Neural cell (in vitro differentiated cells): ENCODE results near the gene VPS41.

Experiments
- EP300 ChIP-seq: fragments of 450-650 bp; conservative IDR thresholded peaks from 2 replicates; pipeline ENCODE4 v1.6.1; 2014; ENCODE audit warnings: antibody characterized with exemption, mild to moderate bottlenecking, moderate library complexity; ENCODE audit not compliant: poor library complexity, severe bottlenecking
- EZH2 ChIP-seq: fragments of 200-600, 300-800 bp; shearing (Covaris generic), sonication (generic); IDR thresholded peaks from 2 replicates; pipeline ENCODE4 v1.6.1; 2014; ENCODE audit warnings: antibody characterized with exemption, low read length, borderline replicate concordance, mild to moderate bottlenecking; ENCODE audit not compliant: insufficient read depth, poor library complexity, severe bottlenecking
- MXI1 ChIP-seq: fragments of 450-650 bp; conservative IDR thresholded peaks from 2 replicates; pipeline ENCODE4 v1.6.1; 2014; ENCODE audit warnings: antibody characterized with exemption, mild to moderate bottlenecking; ENCODE audit not compliant: poor library complexity, severe bottlenecking
- SMC3 ChIP-seq: fragments of 450-650 bp; conservative IDR thresholded peaks from 2 replicates; pipeline ENCODE4 v1.6.1; 2014; ENCODE audit warnings: antibody characterized with exemption, mild to moderate bottlenecking, moderate library complexity; ENCODE audit not compliant: poor library complexity
- TF ChIP-seq, protein P1 (sequence below): fragments of 450-650 bp; IDR thresholded peaks from 2 replicates; pipeline ENCODE4 v1.5.1; 2014; ENCODE audit warnings: antibody characterized with exemption, mild to moderate bottlenecking, moderate library complexity; ENCODE audit not compliant: poor library complexity, severe bottlenecking

DNA sequence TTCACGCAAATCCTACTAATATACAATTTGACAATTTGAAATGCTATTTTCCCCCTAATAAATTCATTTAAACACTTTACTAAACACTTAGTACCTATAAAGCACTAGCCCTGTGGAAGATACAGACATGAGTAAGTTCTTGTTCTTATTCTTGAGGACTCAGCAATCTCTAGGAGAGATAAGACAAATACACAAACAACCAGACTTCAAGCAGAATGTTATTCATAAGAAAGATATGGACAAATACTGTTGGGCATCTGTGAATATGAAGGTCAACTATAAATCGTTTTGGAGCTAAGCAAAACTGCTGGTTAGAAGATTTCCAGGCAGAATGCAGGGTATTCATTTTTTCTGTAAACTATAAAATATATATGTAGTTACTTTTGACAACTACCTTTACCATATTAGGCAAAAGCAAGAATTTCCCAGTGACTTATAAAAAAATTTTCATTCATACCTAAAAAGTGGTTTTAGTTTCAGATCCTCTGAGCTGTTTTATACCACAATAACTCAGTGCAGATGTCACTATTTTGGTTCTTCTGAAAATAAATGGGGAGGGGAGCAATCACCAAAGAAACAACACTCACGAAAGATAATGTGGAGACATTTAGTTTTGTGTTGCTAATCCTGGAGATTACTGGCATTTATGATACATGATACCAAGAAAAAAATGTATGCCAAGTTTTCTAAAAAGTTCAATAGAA is 3.8 kb downstream of the VPS41 start:
- TF ChIP-seq, protein P1, sequence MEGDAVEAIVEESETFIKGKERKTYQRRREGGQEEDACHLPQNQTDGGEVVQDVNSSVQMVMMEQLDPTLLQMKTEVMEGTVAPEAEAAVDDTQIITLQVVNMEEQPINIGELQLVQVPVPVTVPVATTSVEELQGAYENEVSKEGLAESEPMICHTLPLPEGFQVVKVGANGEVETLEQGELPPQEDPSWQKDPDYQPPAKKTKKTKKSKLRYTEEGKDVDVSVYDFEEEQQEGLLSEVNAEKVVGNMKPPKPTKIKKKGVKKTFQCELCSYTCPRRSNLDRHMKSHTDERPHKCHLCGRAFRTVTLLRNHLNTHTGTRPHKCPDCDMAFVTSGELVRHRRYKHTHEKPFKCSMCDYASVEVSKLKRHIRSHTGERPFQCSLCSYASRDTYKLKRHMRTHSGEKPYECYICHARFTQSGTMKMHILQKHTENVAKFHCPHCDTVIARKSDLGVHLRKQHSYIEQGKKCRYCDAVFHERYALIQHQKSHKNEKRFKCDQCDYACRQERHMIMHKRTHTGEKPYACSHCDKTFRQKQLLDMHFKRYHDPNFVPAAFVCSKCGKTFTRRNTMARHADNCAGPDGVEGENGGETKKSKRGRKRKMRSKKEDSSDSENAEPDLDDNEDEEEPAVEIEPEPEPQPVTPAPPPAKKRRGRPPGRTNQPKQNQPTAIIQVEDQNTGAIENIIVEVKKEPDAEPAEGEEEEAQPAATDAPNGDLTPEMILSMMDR: no peak
- no peak for TF ChIP-seq MXI1
- TF ChIP-seq SMC3: no peak
- TF ChIP-seq EZH2: no peak
- TF ChIP-seq EP300: no peak
